Upper lobe of left lung (tissue), 6 donors: Measurements from ENCODE around the gene DEFB132. TPM values are rescaled to one million over a fixed set of nuclear protein-coding genes. Genes with fewer than 3 reads are reported as not detected.

ENCODE experiments used
- ATAC-seq, 2 donors: fragments of 200-7000 bp; cut with Tn5 transposase; one replicate each; pipeline ENCODE4 v1.9.1; 2022; ENCODE audit warnings: mild to moderate bottlenecking in 2 of 2, moderate library complexity in 2 of 2; ENCODE audit not compliant: low FRiP score in 2 of 2
- DNase-seq, 2 donors: peaks; one replicate each; pipeline ENCODE4 v3.0.0-alpha.2; 2019 to 2020
- H3K27ac ChIP-seq, 4 donors: fragments of 200-600 bp; sonication (generic); one replicate each; pipeline ENCODE4 v1.5.1; 2016 to 2019
- H3K27me3 ChIP-seq, 4 donors: fragments of 200-600 bp; sonication (generic); one replicate each; pipeline ENCODE4 v1.5.1; 2017 to 2019
- H3K36me3 ChIP-seq, 4 donors: fragments of 200-600 bp; sonication (generic); one replicate each; pipeline ENCODE4 v1.5.1; 2016 to 2019
- H3K4me1 ChIP-seq, 4 donors: fragments of 200-600 bp; sonication (generic); one replicate each; pipeline ENCODE4 v1.5.1; 2018 to 2019
- H3K4me3 ChIP-seq, 4 donors: fragments of 200-600 bp; sonication (generic); one replicate each; pipeline ENCODE4 v1.5.1; 2017 to 2019; ENCODE audit warnings: mild to moderate bottlenecking in 2 of 4, moderate library complexity in 1 of 4
- H3K9me3 ChIP-seq, 4 donors: fragments of 200-600 bp; sonication (generic); one replicate each; pipeline ENCODE4 v1.5.1; 2018 to 2019
- CTCF ChIP-seq, 6 experiments: fragments of 450-650 bp in 4 of 6; fragments of 200-600 bp in 2 of 6; sonication (generic) in 2 of 6; IDR thresholded peaks; one replicate each; pipeline ENCODE4 v1.5.1; 2016 to 2019; ENCODE audit warnings: antibody characterized with exemption in 6 of 6
- EP300 ChIP-seq, 4 donors: sonication (generic); formaldehyde crosslinking; IDR thresholded peaks; one replicate each; pipeline ENCODE4 v1.5.1; 2017; ENCODE audit warnings: antibody characterized with exemption in 4 of 4, control low read depth in 2 of 4
- POLR2A ChIP-seq, 4 donors: fragments of 450-650 bp; IDR thresholded peaks; one replicate each; pipeline ENCODE4 v1.5.1; 2016 to 2017; ENCODE audit warnings: antibody characterized with exemption in 4 of 4, mild to moderate bottlenecking in 2 of 4
- POLR2AphosphoS5 ChIP-seq, 2 donors: sonication (generic); formaldehyde crosslinking; IDR thresholded peaks; one replicate each; pipeline ENCODE4 v1.5.1; 2017; ENCODE audit warnings: antibody characterized with exemption in 2 of 2
- WGBS, 2 donors: methylation state at CpG; one replicate each; pipeline ENCODE4 v1.1.5; 2017 to 2018; 5-methylcytosine and 5-hydroxymethylcytosine counted together
- total RNA-seq, 6 donors: library from RNA; depleted of rRNA in 4 of 6; stranded (reverse); fragments of >200 nt in 4 of 6; gene quantifications; one replicate each; pipeline versions ENCODE4 v1.1.0 to v1.2.1, GENCODE V29; 2016 to 2021
- donor health status: DM: no; HTN: no; CAD: no; lungs with moderate emphysema.
- donor health status: DM: no; HTN: yes; CAD: no; lungs with severe emphysema.

DEFB132 gene
- total RNA-seq, 6 donors from 2014 or later, result not detected

DNA sequence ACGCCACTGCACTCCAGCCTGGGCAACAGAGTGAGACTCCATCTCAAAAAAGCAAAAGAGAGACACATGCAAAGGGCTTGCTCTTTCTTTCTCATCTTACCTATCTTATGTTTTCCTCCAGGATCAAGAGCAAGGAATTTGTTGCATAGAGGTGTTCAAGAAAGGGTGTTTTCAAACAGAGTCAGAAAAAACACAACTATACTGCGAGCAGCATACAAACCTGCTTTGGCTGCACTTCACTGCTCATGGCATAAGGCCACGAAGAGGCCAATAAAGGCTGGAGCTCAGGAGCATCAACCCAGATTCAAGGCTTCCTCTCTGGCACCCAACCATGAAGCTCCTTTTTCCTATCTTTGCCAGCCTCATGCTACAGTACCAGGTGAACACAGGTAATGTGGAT lies 30.6 kb upstream of the DEFB132 start, which contains the start of gene DEFB129:
Gene DEFB129, plus strand, starts transcription at position 301 of the 400 bp plus-strand sequence. Its CDS starts 31 bp downstream, at position 332.
- Histone ChIP-seq H3K4me3 (no peak within 1 kb of the TSS), H3K27me3 (peaks cover 0 to 1% (median 0%) of the 10 kb centered on the region in 4 donors), H3K27ac (no peak within 1 kb of the TSS), H3K4me1 (no peaks in the 10 kb centered on the region), H3K36me3 (no peaks in the 10 kb centered on the region), H3K9me3 (no peaks in the 10 kb centered on the region)
- ATAC-seq (no peak), DNase-seq (no peak)
- WGBS, 2 donors, result 82 to 86% methylated on average over 3 of the region's 3 CpGs
- no peak for TF ChIP-seq POLR2AphosphoS5 (IDR thresholded peaks at IDR 0.05)

- no peaks in the 10 kb centered on the region for H3K4me1 ChIP-seq
- H3K9me3 ChIP-seq, result no peaks in the 10 kb centered on the region
- TF ChIP-seq POLR2A (IDR thresholded peaks at IDR 0.05) (no peak), CTCF (IDR thresholded peaks at IDR 0.05) (no peak), EP300 (IDR thresholded peaks at IDR 0.05) (no peak), POLR2AphosphoS5 (IDR thresholded peaks at IDR 0.05) (no peak)
- no peaks in the 10 kb centered on the region for H3K27me3 ChIP-seq
- ATAC-seq (no peak), DNase-seq (no peak)
- H3K36me3 ChIP-seq, result no peaks in the 10 kb centered on the region
- no peak overlapping the region for H3K27ac ChIP-seq
- H3K4me3 ChIP-seq, result no peak overlapping the region
- WGBS, 2 donors, result 63 to 64% methylated on average over 3 of the region's 3 CpGs
These were observed 30.0 kb upstream of the DEFB132 start for GRCh38 chr20:227439-228105.

DNA sequence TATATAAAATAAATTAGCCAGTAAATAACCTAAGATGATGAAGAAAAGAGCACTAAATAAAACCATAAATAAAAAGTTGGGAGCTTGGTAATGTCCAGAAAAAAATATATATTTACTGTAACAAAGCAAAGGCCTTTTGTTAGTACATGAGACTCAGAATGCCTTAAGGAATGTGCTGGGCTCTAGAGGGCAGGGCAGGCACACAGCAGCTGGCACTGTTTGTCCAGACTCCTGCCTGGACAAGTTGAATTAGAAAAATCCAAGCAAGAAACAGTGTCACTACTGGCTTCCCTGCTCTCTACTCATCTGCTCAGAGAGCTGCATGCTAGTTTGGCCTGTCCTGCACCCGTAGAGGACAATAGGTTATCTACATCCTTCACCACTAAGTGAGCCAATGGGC lies 21.6 kb upstream of the DEFB132 start:
- Histone ChIP-seq H3K4me3 (no peak overlapping the region), H3K27ac (no peak overlapping the region), H3K9me3 (no peaks in the 10 kb centered on the region), H3K4me1 (no peaks in the 10 kb centered on the region), H3K27me3 (no peaks in the 10 kb centered on the region), H3K36me3 (no peaks in the 10 kb centered on the region)
- no peak for TF ChIP-seq POLR2AphosphoS5 (IDR thresholded peaks at IDR 0.05)
- peak in 1 of 6 experiments; percentile 9 for TF ChIP-seq CTCF (IDR thresholded peaks at IDR 0.05)
- no peak for TF ChIP-seq POLR2A (IDR thresholded peaks at IDR 0.05)
- TF ChIP-seq EP300 (IDR thresholded peaks at IDR 0.05), result no peak
- 56 to 74% methylated on average over 1 of the region's 1 CpG for WGBS, 2 donors
- DNase-seq, result peak in 1 of 2 donors; percentile 23
- ATAC-seq, result no peak

DNA sequence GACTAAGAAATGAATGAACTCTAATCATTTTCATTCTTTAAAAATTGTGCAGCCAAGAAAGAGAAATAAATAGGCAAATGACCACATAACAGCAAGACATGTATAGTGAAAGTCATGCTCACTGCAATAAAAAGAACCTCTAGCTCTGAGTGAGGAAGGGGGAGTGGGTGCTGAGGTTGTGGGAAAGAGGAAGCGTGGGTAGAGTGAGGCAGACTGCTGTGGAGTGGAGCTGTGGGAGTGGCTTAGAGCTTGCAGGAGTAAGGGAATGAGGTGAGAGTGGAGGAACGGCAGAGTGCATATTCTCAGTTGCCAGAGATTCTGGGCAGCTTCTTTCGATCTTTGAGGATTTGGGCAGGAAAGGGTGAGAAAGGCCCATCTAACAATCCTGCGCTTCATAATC lies 20.0 kb upstream of the DEFB132 start:
- peak in 1 of 2 donors; percentile 49 for DNase-seq
- Histone ChIP-seq H3K36me3 (no peaks in the 10 kb centered on the region), H3K4me1 (no peaks in the 10 kb centered on the region), H3K9me3 (no peaks in the 10 kb centered on the region), H3K27me3 (no peaks in the 10 kb centered on the region), H3K27ac (no peak overlapping the region), H3K4me3 (peak overlapping the region in 1 of 4 donors; percentile 22)
- peak; percentile 77 to 86 for ATAC-seq
- TF ChIP-seq POLR2AphosphoS5 (IDR thresholded peaks at IDR 0.05) (no peak), CTCF (IDR thresholded peaks at IDR 0.05) (no peak), EP300 (IDR thresholded peaks at IDR 0.05) (no peak), POLR2A (IDR thresholded peaks at IDR 0.05) (no peak)
- WGBS, 2 donors, result 54 to 57% methylated on average over 4 of the region's 4 CpGs

DNA sequence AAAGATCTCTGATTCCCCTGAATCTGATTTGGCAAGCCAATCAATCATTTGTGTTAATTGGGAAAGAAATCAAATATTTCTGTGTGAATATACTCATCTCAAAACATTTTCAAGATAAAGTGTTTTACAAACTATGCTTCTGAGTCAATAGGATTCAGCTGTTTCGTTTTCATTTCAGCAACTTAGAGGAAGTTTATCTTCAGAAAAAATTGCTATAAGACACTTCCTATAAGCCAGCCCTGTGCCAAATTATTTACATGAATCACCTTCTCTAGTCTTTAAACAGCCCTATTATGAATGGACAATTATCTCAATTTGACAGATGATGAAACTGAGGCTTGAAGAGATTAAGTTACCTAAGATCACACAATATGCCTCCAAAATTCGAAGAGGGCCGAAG lies 19.6 kb upstream of the DEFB132 start:
- ATAC-seq (no peak), DNase-seq (no peak)
- Histone ChIP-seq H3K27ac (no peak overlapping the region), H3K36me3 (no peaks in the 10 kb centered on the region), H3K27me3 (no peaks in the 10 kb centered on the region), H3K4me3 (peak overlapping the region in 1 of 4 donors; percentile 22), H3K9me3 (no peaks in the 10 kb centered on the region), H3K4me1 (no peaks in the 10 kb centered on the region)
- WGBS, 2 donors, result 48 to 65% methylated on average over 3 of the region's 3 CpGs
- TF ChIP-seq EP300 (IDR thresholded peaks at IDR 0.05), result no peak

- Histone ChIP-seq H3K36me3 (no peaks in the 10 kb centered on the region), H3K27me3 (no peaks in the 10 kb centered on the region), H3K4me1 (no peaks in the 10 kb centered on the region), H3K4me3 (no peak overlapping the region), H3K9me3 (no peaks in the 10 kb centered on the region), H3K27ac (no peak overlapping the region)
- ATAC-seq (no peak), DNase-seq (no peak)
- no peak for TF ChIP-seq CTCF (IDR thresholded peaks at IDR 0.05)
- TF ChIP-seq POLR2A (IDR thresholded peaks at IDR 0.05), result no peak
- TF ChIP-seq EP300 (IDR thresholded peaks at IDR 0.05), result no peak
- TF ChIP-seq POLR2AphosphoS5 (IDR thresholded peaks at IDR 0.05), result no peak
- WGBS, 2 donors, result 85 to 87% methylated on average over 2 of the region's 2 CpGs
These were observed 14.6 kb upstream of the DEFB132 start for GRCh38 chr20:242905-243304.
